GM18873 (cell line): ENCODE data around the gene AKAP8L.
"Not testable (repeated sequence)": the region's sequence is repeated elsewhere in the genome, so short reads cannot be mapped to it uniquely, and the experiment has no call there.

Experiments
- ATAC-seq: cut with Tn5 transposase; IDR thresholded peaks from one replicate; pipeline ENCODE4 v1.9.1; 2021; ENCODE audit warnings: mild to moderate bottlenecking, moderate library complexity, moderate number of reproducible peaks; ENCODE audit not compliant: unreplicated experiment, low FRiP score

The AKAP8L gene

GRCh38 chr19:15390814-15391213, 28.0 kb downstream of the AKAP8L start:
- ATAC-seq, result no peak

- no peak for ATAC-seq
Observed at GRCh38 chr19:15381864-15382263, 36.9 kb downstream of the AKAP8L start.

GRCh38 chr19:15381429-15381828, 37.4 kb downstream of the AKAP8L start:
- ATAC-seq, result no peak

GRCh38 chr19:15379999-15380647, 38.7 kb downstream of the AKAP8L start:
- peak; percentile 23 for ATAC-seq

GRCh38 chr19:15379083-15379998, 39.4 kb downstream of the AKAP8L start, which contains the start of gene AKAP8:
Gene AKAP8 (minus strand): TSS chr19:15379787. CDS start chr19:15379731, 56 bp downstream.
- peak; percentile 85 for ATAC-seq

- ATAC-seq, result no peak
Observed at GRCh38 chr19:15378534-15379082, 40.2 kb downstream of the AKAP8L start.

- ATAC-seq, result no peak
Observed at GRCh38 chr19:15374796-15375440, 43.9 kb downstream of the AKAP8L start.

- no peak for ATAC-seq
Observed at GRCh38 chr19:15374105-15374651, 44.6 kb downstream of the AKAP8L start.

- ATAC-seq, result no peak
Observed at GRCh38 chr19:15373644-15374043, 45.1 kb downstream of the AKAP8L start.

GRCh38 chr19:15372891-15373301, 45.9 kb downstream of the AKAP8L start:
- no peak for ATAC-seq

GRCh38 chr19:15372470-15372869, 46.3 kb downstream of the AKAP8L start:
- ATAC-seq, result no peak

- ATAC-seq, result no peak
Observed at GRCh38 chr19:15371786-15372380, 46.9 kb downstream of the AKAP8L start.

GRCh38 chr19:15371119-15371518, 47.7 kb downstream of the AKAP8L start:
- no peak for ATAC-seq

- ATAC-seq, result no peak
Observed at GRCh38 chr19:15369594-15369891, 49.2 kb downstream of the AKAP8L start.

- no peak for ATAC-seq
Observed at GRCh38 chr19:15368798-15369593, 49.8 kb downstream of the AKAP8L start.

- ATAC-seq, result no peak
Observed at GRCh38 chr19:15368051-15368632, 50.6 kb downstream of the AKAP8L start.

GRCh38 chr19:15367439-15367838, 51.3 kb downstream of the AKAP8L start:
- ATAC-seq, result no peak

- ATAC-seq, result no peak
Observed at GRCh38 chr19:15365264-15365663, 53.5 kb downstream of the AKAP8L start.

- ATAC-seq, result not testable (repeated sequence)
Observed at GRCh38 chr19:15363791-15364190, 55.0 kb downstream of the AKAP8L start.
